Endothelial cell of hepatic sinusoid (primary cell): ENCODE measurements around the gene RANBP10.
"Not testable (repeated sequence)": the region's sequence is repeated elsewhere in the genome, so short reads cannot be mapped to it uniquely, and the experiment has no call there.

Experiments
- in situ Hi-C: cut with HindIII; loops from 2 replicates; pipeline ENCODE4 v1.10.0; 2017; ENCODE audit warnings: low sequenced_read_pairs

The RANBP10 gene

GRCh38 chr16:67780847-67781564 is 25.4 kb downstream of the RANBP10 start:
- in situ Hi-C loops = no loop called here

GRCh38 chr16:67779256-67780014 is 26.9 kb downstream of the RANBP10 start:
- in situ Hi-C loops = no loop called here

GRCh38 chr16:67775273-67775672 is 31.1 kb downstream of the RANBP10 start:
- in situ Hi-C loops = no loop called here

GRCh38 chr16:67774457-67774853 is 31.9 kb downstream of the RANBP10 start:
- in situ Hi-C loops = no loop called here

GRCh38 chr16:67773569-67774456 is 32.5 kb downstream of the RANBP10 start:
- in situ Hi-C loops = no loop called here

- in situ Hi-C loops = no loop called here
These were observed 33.3 kb downstream of the RANBP10 start for GRCh38 chr16:67773099-67773498.

GRCh38 chr16:67770346-67770991 is 35.9 kb downstream of the RANBP10 start:
- in situ Hi-C loops = no loop called here

- in situ Hi-C loops = no loop called here
These were observed 38.4 kb downstream of the RANBP10 start for GRCh38 chr16:67767953-67768352.

- in situ Hi-C loops = no loop called here
These were observed 40.1 kb downstream of the RANBP10 start for GRCh38 chr16:67766291-67766690.

- in situ Hi-C loops = no loop called here
These were observed 42.1 kb downstream of the RANBP10 start for GRCh38 chr16:67764158-67764667.

GRCh38 chr16:67763066-67763465 is 43.3 kb downstream of the RANBP10 start:
- in situ Hi-C loops = no loop called here

- in situ Hi-C loops = no loop called here
These were observed 44.0 kb downstream of the RANBP10 start for GRCh38 chr16:67762385-67762784.

- in situ Hi-C loops = no loop called here
These were observed 44.4 kb downstream of the RANBP10 start for GRCh38 chr16:67761924-67762323.

- in situ Hi-C loops = no loop called here
These were observed 45.5 kb downstream of the RANBP10 start for GRCh38 chr16:67760956-67761230.

- in situ Hi-C loops = no loop called here
These were observed 46.0 kb downstream of the RANBP10 start for GRCh38 chr16:67760206-67760955.

GRCh38 chr16:67758966-67759365 is 47.4 kb downstream of the RANBP10 start:
- in situ Hi-C loops = no loop called here

- in situ Hi-C loops = no loop called here
These were observed 48.4 kb downstream of the RANBP10 start for GRCh38 chr16:67758006-67758405.

GRCh38 chr16:67752641-67753040 is 53.7 kb downstream of the RANBP10 start:
- in situ Hi-C loops = no loop called here

GRCh38 chr16:67751331-67751730 is 55.0 kb downstream of the RANBP10 start:
- in situ Hi-C loops = not testable (repeated sequence)

- in situ Hi-C loops = no loop called here
These were observed 55.9 kb downstream of the RANBP10 start for GRCh38 chr16:67750466-67750865.
